Gastroesophageal sphincter (tissue), 4 donors: ENCODE results near the gene PRIM2. TPM values are rescaled to one million over a fixed set of nuclear protein-coding genes. Genes with fewer than 3 reads are reported as not detected.

Experiments used
- ATAC-seq: fragments of 150-250 bp; one replicate; pipeline ENCODE4 v1.9.1; 2016; ENCODE audit warnings: mild to moderate bottlenecking, moderate library complexity
- H3K27ac ChIP-seq, 4 donors: fragments of 200-600 bp; sonication (generic) in 3 of 4; 1 replicate in 3 of 4; 2 replicates in 1 of 4; pipeline ENCODE4 v1.5.1; 2016 to 2019
- H3K27me3 ChIP-seq: fragments of 200-600 bp; sonication (generic); one replicate; pipeline ENCODE4 v1.5.1; 2019
- H3K36me3 ChIP-seq, 2 donors: fragments of 200-600 bp; sonication (generic); one replicate each; pipeline ENCODE4 v1.5.1; 2019; ENCODE audit warnings: control low read depth in 1 of 2
- H3K4me1 ChIP-seq, 3 donors: fragments of 200-600 bp; sonication (generic); 1 replicate in 2 of 3; 2 replicates in 1 of 3; pipeline ENCODE4 v1.5.1; 2016 to 2019; ENCODE audit warnings: control low read depth in 2 of 3
- H3K4me3 ChIP-seq, 2 donors: fragments of 200-600 bp; sonication (generic); one replicate each; pipeline ENCODE4 v1.5.1; 2019; ENCODE audit warnings: mild to moderate bottlenecking in 1 of 2, moderate library complexity in 1 of 2
- H3K9me3 ChIP-seq, 3 donors: fragments of 200-600 bp; sonication (generic); one replicate each; pipeline ENCODE4 v1.5.1; 2017 to 2019; ENCODE audit warnings: control low read depth in 2 of 3
- CTCF ChIP-seq, 4 experiments: fragments of 200-600 bp in 2 of 4; fragments of 450-650 bp in 2 of 4; sonication (generic) in 1 of 4; IDR thresholded peaks; one replicate each; pipeline ENCODE4 v1.5.1; 2017 to 2019; ENCODE audit warnings: antibody characterized with exemption in 4 of 4, mild to moderate bottlenecking in 2 of 4, moderate library complexity in 2 of 4
- EP300 ChIP-seq: sonication (generic); formaldehyde crosslinking; IDR thresholded peaks from one replicate; pipeline ENCODE4 v1.6.1; 2017; ENCODE audit warnings: antibody characterized with exemption, mild to moderate bottlenecking
- POLR2A ChIP-seq, 2 donors: fragments of 450-650 bp; IDR thresholded peaks; one replicate each; pipeline ENCODE4 v1.6.1; 2017; ENCODE audit warnings: antibody characterized with exemption in 2 of 2, mild to moderate bottlenecking in 2 of 2, moderate library complexity in 1 of 2
- POLR2AphosphoS5 ChIP-seq: sonication (generic); formaldehyde crosslinking; IDR thresholded peaks from one replicate; pipeline ENCODE4 v1.6.1; 2017; ENCODE audit warnings: antibody characterized with exemption
- WGBS, 2 donors: methylation state at CpG; one replicate each; pipeline ENCODE4 v1.1.5; 2018; ENCODE audit warnings: low coverage in 1 of 2; 5-methylcytosine and 5-hydroxymethylcytosine counted together
- total RNA-seq, 4 donors: library from RNA; depleted of rRNA; stranded (reverse); fragments of >200 nt; gene quantifications; one replicate each; pipeline ENCODE4 v1.1.0, GENCODE V29; 2016

The PRIM2 gene
- total RNA-seq, 4 donors from 2014 or later, result 8.1 to 11.2 (median 9.0) TPM

GRCh38 chr6:57315111-57315510 is 2.3 kb upstream of the PRIM2 start:
- Histone ChIP-seq H3K36me3 (peaks cover 0 to 5% of the 10 kb centered on the region in 2 donors), H3K27ac (peak overlapping the region in 2 of 4 donors; percentile 84 to 88), H3K4me3 (no peak overlapping the region), H3K27me3 (no peaks in the 10 kb centered on the region), H3K4me1 (peaks cover 3 to 41% (median 4%) of the 10 kb centered on the region in 3 donors), H3K9me3 (no peaks in the 10 kb centered on the region)
- WGBS, 2 donors, result 57 to 75% methylated on average over 1 of the region's 1 CpG
- no peak for ATAC-seq
- TF ChIP-seq EP300 (no peak), POLR2AphosphoS5 (no peak), CTCF (IDR thresholded peaks at IDR 0.05) (no peak), POLR2A (IDR thresholded peaks at IDR 0.05) (no peak)

- TF ChIP-seq CTCF (IDR thresholded peaks at IDR 0.05) (no peak), EP300 (no peak), POLR2AphosphoS5 (no peak), POLR2A (IDR thresholded peaks at IDR 0.05) (no peak)
- H3K27ac ChIP-seq, result peak overlapping the region in 3 of 4 donors; percentile 18 to 83 (median 75)
These were observed 1.6 kb upstream of the PRIM2 start for GRCh38 chr6:57315851-57316250.

GRCh38 chr6:57316581-57317059 is 810 bp upstream of the PRIM2 start:
- Histone ChIP-seq H3K36me3 (peaks cover 0 to 19% of the 10 kb centered on the region in 2 donors), H3K4me1 (peaks cover 3 to 41% (median 4%) of the 10 kb centered on the region in 3 donors), H3K4me3 (peak overlapping the region; percentile 58 to 61), H3K27ac (peak overlapping the region; percentile 39 to 83 (median 78)), H3K9me3 (no peaks in the 10 kb centered on the region), H3K27me3 (no peaks in the 10 kb centered on the region)
- WGBS, 2 donors, result 0 to 1% methylated on average over 12 to 21 of the region's 26 CpGs
- TF ChIP-seq EP300 (no peak), POLR2AphosphoS5 (peak; percentile 47), CTCF (IDR thresholded peaks at IDR 0.05) (peak; percentile 63 to 84 (median 83)), POLR2A (IDR thresholded peaks at IDR 0.05) (no peak)
- ATAC-seq, result peak; percentile 83

More at GRCh38 chr6:57315851-57316250, 1.6 kb upstream of the PRIM2 start:
- no peaks in the 10 kb centered on the region for H3K27me3 ChIP-seq
- H3K4me1 ChIP-seq, result peaks cover 3 to 41% (median 4%) of the 10 kb centered on the region in 3 donors
- ATAC-seq, result no peak
- H3K4me3 ChIP-seq, result no peak overlapping the region
- peaks cover 0 to 12% of the 10 kb centered on the region in 2 donors for H3K36me3 ChIP-seq
- H3K9me3 ChIP-seq, result no peaks in the 10 kb centered on the region
- WGBS, 2 donors, result 56 to 61% methylated on average over 9 of the region's 9 CpGs

- H3K9me3 ChIP-seq, result peaks cover 0 to 8% (median 0%) of the 10 kb centered on the region in 3 donors
- no peak for ATAC-seq
- no peak overlapping the region for H3K4me3 ChIP-seq
- H3K36me3 ChIP-seq, result peaks cover 0 to 84% of the 10 kb centered on the region in 2 donors
- TF ChIP-seq CTCF (IDR thresholded peaks at IDR 0.05) (peak; percentile 22 to 56 (median 46)), POLR2A (IDR thresholded peaks at IDR 0.05) (no peak)
- no peak overlapping the region for H3K27ac ChIP-seq
- no peaks in the 10 kb centered on the region for H3K27me3 ChIP-seq
- 0 to 13% methylated on average over 1 of the region's 1 CpG for WGBS, 2 donors
- no peaks in the 10 kb centered on the region for H3K4me1 ChIP-seq
These were observed 7.1 kb downstream of the PRIM2 start for GRCh38 chr6:57324538-57324937.

DNA sequence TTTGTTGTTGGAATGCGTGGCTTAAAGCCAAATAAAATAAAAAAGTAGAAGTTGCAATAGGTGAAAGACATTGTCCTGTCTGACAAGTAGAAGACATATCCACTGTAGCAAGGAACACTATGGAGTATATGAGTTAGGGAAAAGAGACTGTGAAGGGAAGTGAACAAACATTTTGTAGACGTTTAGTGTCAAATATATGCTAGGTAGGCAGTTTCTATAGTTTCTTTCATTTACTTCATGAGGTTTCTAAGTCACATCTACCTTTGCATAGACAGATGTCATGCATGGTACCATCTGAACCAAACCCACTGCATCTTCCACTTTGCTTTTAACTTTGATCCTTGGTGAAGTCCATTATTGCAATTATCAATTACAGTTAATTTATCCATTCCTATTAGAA is 9.9 kb downstream of the PRIM2 start:
- no peak overlapping the region for H3K27ac ChIP-seq
- peaks cover 0 to 26% (median 0%) of the 10 kb centered on the region in 3 donors for H3K9me3 ChIP-seq
- no peak for ATAC-seq
- no peak overlapping the region for H3K4me3 ChIP-seq
- H3K4me1 ChIP-seq, result no peaks in the 10 kb centered on the region
- no peak for TF ChIP-seq CTCF (IDR thresholded peaks at IDR 0.05)
- no peak for TF ChIP-seq POLR2A (IDR thresholded peaks at IDR 0.05)
- TF ChIP-seq POLR2AphosphoS5, result no peak
- no peak for TF ChIP-seq EP300
- no peaks in the 10 kb centered on the region for H3K27me3 ChIP-seq
- H3K36me3 ChIP-seq, result peaks cover 0 to 68% of the 10 kb centered on the region in 2 donors
- WGBS, 2 donors, result 85 to 91% methylated on average over 2 of the region's 2 CpGs
